Adrenal gland (tissue), 12 donors: ENCODE results near the gene ZNF341. TPM values are rescaled to one million over a fixed set of nuclear protein-coding genes. Genes with fewer than 3 reads are reported as not detected.

Experiments used
- DNase-seq, 7 donors: peaks; one replicate each; pipeline ENCODE4 v3.0.0-alpha.2; 2019 to 2020
- H3K27ac ChIP-seq, 5 donors: fragments of 200-600 bp; sonication (generic) in 4 of 5; 1 replicate in 3 of 5; 2 replicates in 2 of 5; pipeline versions ENCODE4 v1.5.1 to v1.8.0; 2016 to 2020; ENCODE audit warnings: mild to moderate bottlenecking in 1 of 5
- H3K27me3 ChIP-seq: fragments of 200-600 bp; 2 replicates; pipeline ENCODE4 v1.8.0; 2021
- H3K36me3 ChIP-seq, 2 donors: fragments of 200-600 bp; replicated peaks in 1 of 2; 1 replicate in 1 of 2; 2 replicates in 1 of 2; pipeline versions ENCODE4 v1.5.1 to v1.8.0; 2018 to 2022
- H3K4me1 ChIP-seq, 2 donors: fragments of 200-600 bp; replicated peaks in 1 of 2; 1 replicate in 1 of 2; 2 replicates in 1 of 2; pipeline versions ENCODE4 v1.5.1 to v1.8.0; 2018 to 2021
- H3K4me3 ChIP-seq, 4 donors: fragments of 200-600 bp; sonication (generic) in 3 of 4; one replicate each; pipeline ENCODE4 v1.5.1; 2016 to 2018
- H3K9me3 ChIP-seq, 3 donors: fragments of 200-600 bp; sonication (generic) in 1 of 3; replicated peaks in 1 of 3; 1 replicate in 2 of 3; 2 replicates in 1 of 3; pipeline versions ENCODE4 v1.5.1 to v1.8.0; 2016 to 2021
- POLR2A ChIP-seq, 2 donors: fragments of 450-650 bp; IDR thresholded peaks; one replicate each; pipeline ENCODE4 v1.6.1; 2017; ENCODE audit warnings: antibody characterized with exemption in 2 of 2, mild to moderate bottlenecking in 2 of 2, moderate library complexity in 1 of 2
- WGBS, 4 donors: extraction: QIAGEN DNeasy Blood & Tissue Kit in 2 of 4; methylation state at CpG; one replicate each; pipeline versions ENCODE4 v1.1.5 to v1.1.7; 2013 to 2017; 5-methylcytosine and 5-hydroxymethylcytosine counted together
- intact Hi-C, 2 donors: fragments of 100-400 bp; cut with DNase I; formaldehyde crosslinking; loops; one replicate each; pipeline versions ENCODE4 v1.14.1 to v1.15.0; 2022 to 2023
- polyA plus RNA-seq, 3 donors: library from polyadenylated mRNA; stranded (reverse); fragments of 200-250 nt in 2 of 3; fragments of 350-450 nt in 1 of 3; fragmentation: Illumina TruSeq in 1 of 3; extraction: RNeasy Lipid Tissue Mini Kit (QIAGEN cat#74804) in 1 of 3; gene quantifications; one replicate each; pipeline ENCODE4 v1.2.3, GENCODE V29; 2013 to 2014
- total RNA-seq, 9 donors: library from RNA; depleted of rRNA in 4 of 9; stranded (reverse); fragments of >200 nt in 4 of 9; fragments of 120-200 nt in 1 of 9; fragmentation: NEBNext Ultra II Directional in 1 of 9; extraction: Animal tissue kit (Norgen Biotek cat#: 25700) in 1 of 9; gene quantifications; one replicate each; pipeline versions ENCODE4 v1.1.0 to v1.2.4, GENCODE V29; 2013 to 2023
- TF ChIP-seq, protein P1 (sequence below), 6 experiments: fragments of 450-650 bp in 4 of 6; fragments of 200-600 bp in 2 of 6; sonication (generic) in 1 of 6; IDR thresholded peaks; 1 replicate in 5 of 6; 2 replicates in 1 of 6; pipeline versions ENCODE4 v1.5.1 to v1.8.0; 2016 to 2021; ENCODE audit warnings: antibody characterized with exemption in 6 of 6, mild to moderate bottlenecking in 2 of 6, moderate library complexity in 1 of 6
- donor health status: healthy with polysubstance abuse.
- donor health status: Bipolar disorder and iron deficiency.
- donor health status: DM: yes; HTN: yes; CAD: no.
- donor health status: DM: no; HTN: no; CAD: no.
- donor health status: DM: no; HTN: no; CAD: no.
- donor health status: DM: yes; HTN: yes; CAD: no.

Gene ZNF341
- total and polyA plus RNA-seq, 12 donors = 1.1 to 9.2 (median 2.5) TPM

DNA sequence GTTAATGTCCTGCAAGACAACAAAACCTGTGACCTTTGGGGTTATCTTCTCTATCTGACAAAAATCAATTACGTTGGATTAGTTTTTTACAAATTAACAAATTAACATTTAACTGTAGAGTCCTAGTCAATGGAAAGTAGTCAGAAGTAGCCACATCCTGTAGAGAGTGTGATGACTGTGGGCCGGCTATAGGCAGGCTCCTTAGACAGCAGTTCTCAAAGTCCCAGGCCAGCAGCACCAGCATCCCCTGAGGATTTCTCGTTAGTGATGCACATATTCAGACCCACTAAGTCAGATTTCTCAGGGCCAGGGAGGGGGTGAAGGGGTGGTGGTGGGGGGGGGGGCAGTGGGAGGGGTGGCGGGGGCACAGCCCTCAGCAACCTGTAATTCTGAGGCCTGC lies 37.2 kb downstream of the ZNF341 start:
- WGBS, 4 donors = 89 to 91% (median 90%) methylated on average over 4 of the region's 4 CpGs
- Histone ChIP-seq H3K27ac (no peak overlapping the region), H3K36me3 (peaks cover 0 to 3% of the 10 kb centered on the region in 2 donors), H3K9me3 (no peaks in the 10 kb centered on the region), H3K27me3 (no peaks in the 10 kb centered on the region), H3K4me3 (no peak overlapping the region), H3K4me1 (no peaks in the 10 kb centered on the region)
- intact Hi-C loops = no loop called here
- TF ChIP-seq POLR2A (IDR thresholded peaks at IDR 0.05) = no peak
- TF ChIP-seq, protein P1, sequence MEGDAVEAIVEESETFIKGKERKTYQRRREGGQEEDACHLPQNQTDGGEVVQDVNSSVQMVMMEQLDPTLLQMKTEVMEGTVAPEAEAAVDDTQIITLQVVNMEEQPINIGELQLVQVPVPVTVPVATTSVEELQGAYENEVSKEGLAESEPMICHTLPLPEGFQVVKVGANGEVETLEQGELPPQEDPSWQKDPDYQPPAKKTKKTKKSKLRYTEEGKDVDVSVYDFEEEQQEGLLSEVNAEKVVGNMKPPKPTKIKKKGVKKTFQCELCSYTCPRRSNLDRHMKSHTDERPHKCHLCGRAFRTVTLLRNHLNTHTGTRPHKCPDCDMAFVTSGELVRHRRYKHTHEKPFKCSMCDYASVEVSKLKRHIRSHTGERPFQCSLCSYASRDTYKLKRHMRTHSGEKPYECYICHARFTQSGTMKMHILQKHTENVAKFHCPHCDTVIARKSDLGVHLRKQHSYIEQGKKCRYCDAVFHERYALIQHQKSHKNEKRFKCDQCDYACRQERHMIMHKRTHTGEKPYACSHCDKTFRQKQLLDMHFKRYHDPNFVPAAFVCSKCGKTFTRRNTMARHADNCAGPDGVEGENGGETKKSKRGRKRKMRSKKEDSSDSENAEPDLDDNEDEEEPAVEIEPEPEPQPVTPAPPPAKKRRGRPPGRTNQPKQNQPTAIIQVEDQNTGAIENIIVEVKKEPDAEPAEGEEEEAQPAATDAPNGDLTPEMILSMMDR (IDR thresholded peaks at IDR 0.05) = no peak
- no peak for DNase-seq

DNA sequence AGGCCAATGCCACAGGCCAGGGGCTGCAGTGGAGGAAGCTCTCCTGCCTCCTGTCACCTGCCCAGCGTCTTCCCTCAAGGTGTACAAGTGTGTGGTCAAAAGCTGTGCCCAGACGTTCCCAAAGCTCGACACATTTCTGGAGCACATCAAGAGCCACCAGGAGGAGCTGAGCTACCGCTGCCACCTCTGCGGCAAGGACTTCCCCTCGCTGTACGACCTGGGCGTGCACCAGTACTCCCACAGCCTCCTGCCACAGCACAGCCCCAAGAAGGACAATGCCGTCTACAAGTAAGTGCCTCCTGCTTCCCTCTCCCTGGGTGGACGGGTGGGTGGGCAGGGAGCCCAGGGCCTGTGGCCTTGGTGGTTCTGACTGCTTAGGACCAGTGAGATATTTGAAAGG lies 38.2 kb downstream of the ZNF341 start:
- Histone ChIP-seq H3K27ac (no peak overlapping the region), H3K4me3 (no peak overlapping the region), H3K27me3 (no peaks in the 10 kb centered on the region), H3K36me3 (peaks cover 0 to 3% of the 10 kb centered on the region in 2 donors), H3K9me3 (no peaks in the 10 kb centered on the region), H3K4me1 (no peaks in the 10 kb centered on the region)
- intact Hi-C loops = no loop called here
- TF ChIP-seq POLR2A (IDR thresholded peaks at IDR 0.05) = no peak
- TF ChIP-seq, protein P1 (IDR thresholded peaks at IDR 0.05) = no peak
- DNase-seq = no peak
- 74 to 92% (median 87%) methylated on average over 7 to 10 of the region's 10 CpGs for WGBS, 4 donors

DNA sequence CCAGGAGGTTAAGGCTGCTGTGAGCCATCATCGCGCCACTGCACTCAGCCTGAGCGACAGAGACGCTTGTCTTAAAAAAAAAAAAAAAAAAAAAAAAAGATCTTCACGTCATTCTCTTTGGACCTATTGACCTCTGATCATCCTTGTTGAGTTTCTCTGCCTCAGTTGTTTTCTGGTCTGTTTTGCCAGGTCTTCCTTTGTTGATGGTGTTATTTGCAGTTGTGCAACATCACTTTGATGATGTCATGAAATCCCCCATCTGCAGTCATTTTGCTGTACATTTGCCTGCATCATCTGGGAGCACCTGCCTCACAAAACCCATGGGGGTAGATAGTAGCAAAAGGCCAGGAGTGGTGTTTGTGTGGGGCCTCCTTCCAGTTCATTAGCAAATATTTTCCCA lies 40.1 kb downstream of the ZNF341 start:
- H3K4me3 ChIP-seq = no peak overlapping the region
- no peaks in the 10 kb centered on the region for H3K9me3 ChIP-seq
- H3K4me1 ChIP-seq = no peaks in the 10 kb centered on the region
- H3K27me3 ChIP-seq = no peaks in the 10 kb centered on the region
- H3K27ac ChIP-seq = no peak overlapping the region
- WGBS, 4 donors = 91 to 97% (median 94%) methylated on average over 5 of the region's 5 CpGs
- H3K36me3 ChIP-seq = peaks cover 0 to 3% of the 10 kb centered on the region in 2 donors
- intact Hi-C loops = no loop called here
- TF ChIP-seq, protein P1 (IDR thresholded peaks at IDR 0.05) = no peak
- TF ChIP-seq POLR2A (IDR thresholded peaks at IDR 0.05) = no peak
- no peak for DNase-seq

DNA sequence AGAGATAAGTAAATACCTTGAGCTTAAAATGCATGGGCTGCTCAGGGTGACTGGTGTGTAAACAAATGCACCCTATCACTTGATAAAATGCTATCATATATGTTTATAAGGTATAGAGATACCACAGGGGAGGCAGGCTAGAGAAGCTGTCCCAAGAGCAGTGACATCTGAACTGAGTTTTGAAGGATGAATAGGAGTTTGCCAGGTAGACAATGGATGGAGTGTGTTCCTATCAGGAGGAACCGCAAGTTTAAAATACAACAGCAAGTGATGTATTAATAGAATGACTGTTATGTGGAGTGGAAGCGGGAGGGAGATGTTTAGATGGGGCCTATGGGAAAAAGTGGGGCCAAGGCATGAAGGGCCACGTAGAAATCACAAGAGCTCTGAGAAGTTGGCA lies 40.6 kb downstream of the ZNF341 start:
- intact Hi-C loops = no loop called here
- WGBS, 4 donors = 96 to 97% (median 97%) methylated on average over 3 of the region's 3 CpGs
- no peaks in the 10 kb centered on the region for H3K4me1 ChIP-seq
- no peak for DNase-seq
- peaks cover 0 to 3% of the 10 kb centered on the region in 2 donors for H3K36me3 ChIP-seq
- TF ChIP-seq, protein P1 (IDR thresholded peaks at IDR 0.05) = no peak
- TF ChIP-seq POLR2A (IDR thresholded peaks at IDR 0.05) = no peak
- H3K27me3 ChIP-seq = no peaks in the 10 kb centered on the region
- no peaks in the 10 kb centered on the region for H3K9me3 ChIP-seq
- H3K27ac ChIP-seq = no peak overlapping the region
- H3K4me3 ChIP-seq = no peak overlapping the region
